Hematopoietic multipotent progenitor cell treated with erythropoietin and hydrocortisone succinate and interleukin-3 and kit ligand, for 8 days (in vitro differentiated cells): ENCODE measurements around the gene GPR176.
"Not testable (repeated sequence)": the region's sequence is repeated elsewhere in the genome, so short reads cannot be mapped to it uniquely, and the experiment has no call there.

ENCODE experiments used
- DNase-seq: peaks from one replicate; pipeline ENCODE4 v3.0.0-alpha.2; 2015

GPR176 gene

GRCh38 chr15:39852250-39852649 is 67.8 kb downstream of the GPR176 start:
- no peak for DNase-seq

DNA sequence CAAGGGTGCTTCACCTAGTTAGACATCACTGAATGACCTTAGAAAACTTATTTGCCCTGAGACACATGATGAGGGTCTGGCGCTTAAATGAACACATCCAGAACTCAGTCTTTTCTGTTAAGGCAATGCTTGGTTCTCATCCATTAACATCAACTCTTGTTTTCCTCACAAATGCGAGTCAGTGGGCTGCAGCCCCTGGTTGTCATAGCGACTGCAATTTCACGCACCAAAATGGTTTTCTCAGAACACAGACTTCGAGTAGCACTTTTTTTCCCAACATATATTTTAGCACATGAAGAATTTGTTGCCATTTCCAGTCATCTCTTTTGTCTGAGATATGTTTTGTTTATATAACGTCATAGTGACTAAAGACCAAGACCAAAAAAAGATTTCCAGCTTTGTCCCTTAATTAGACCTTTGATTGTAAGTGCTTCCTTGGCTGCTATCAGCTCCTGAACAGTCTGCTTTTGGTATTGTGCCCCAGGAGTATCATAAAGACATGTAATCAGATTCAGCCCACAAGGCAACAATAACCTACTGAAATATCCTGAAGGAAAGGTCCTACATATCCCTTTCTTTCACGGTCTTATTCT is 68.5 kb downstream of the GPR176 start:
- DNase-seq = no peak

GRCh38 chr15:39850436-39850835 is 69.6 kb downstream of the GPR176 start:
- no peak for DNase-seq

DNA sequence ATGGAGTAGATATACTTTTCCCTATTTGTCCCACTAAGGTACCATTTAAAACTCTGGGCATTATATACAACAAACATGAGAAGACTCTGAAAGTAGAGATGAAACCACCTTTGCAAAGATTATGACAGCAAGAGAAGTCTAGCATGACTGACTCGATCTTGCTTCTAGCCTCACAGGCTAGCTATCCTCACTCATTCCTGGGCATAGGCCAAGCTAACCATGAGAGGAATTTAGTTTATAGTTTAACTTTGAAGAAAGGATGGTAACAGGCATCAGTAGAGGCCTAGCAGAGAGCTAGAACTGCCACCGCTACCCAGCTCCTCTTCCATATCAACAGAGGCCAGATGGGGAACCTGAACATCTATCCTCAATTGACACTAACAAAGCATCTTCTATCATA is 74.0 kb downstream of the GPR176 start:
- no peak for DNase-seq

- no peak for DNase-seq
These were observed 74.5 kb downstream of the GPR176 start for GRCh38 chr15:39845582-39845981.

- DNase-seq = no peak
These were observed 76.5 kb downstream of the GPR176 start for GRCh38 chr15:39843565-39843964.

DNA sequence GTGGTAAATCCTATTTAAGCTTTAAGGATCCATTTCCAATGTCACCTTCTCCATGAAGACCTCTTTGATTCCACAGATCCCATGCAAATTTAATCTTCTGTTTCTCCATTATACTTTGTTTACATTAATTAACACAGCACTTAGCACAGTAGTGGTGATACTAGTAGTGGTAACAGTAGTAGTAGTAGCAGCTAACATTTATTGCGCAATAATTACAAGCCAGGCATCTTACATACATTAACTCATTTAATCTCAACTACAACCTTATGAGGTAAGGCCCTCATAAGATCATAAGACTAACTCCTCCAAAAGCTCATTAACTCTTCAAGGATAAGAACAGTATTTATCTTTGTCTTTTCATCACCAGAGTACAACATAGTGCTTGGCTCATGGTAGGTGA is 82.6 kb downstream of the GPR176 start:
- no peak for DNase-seq

DNA sequence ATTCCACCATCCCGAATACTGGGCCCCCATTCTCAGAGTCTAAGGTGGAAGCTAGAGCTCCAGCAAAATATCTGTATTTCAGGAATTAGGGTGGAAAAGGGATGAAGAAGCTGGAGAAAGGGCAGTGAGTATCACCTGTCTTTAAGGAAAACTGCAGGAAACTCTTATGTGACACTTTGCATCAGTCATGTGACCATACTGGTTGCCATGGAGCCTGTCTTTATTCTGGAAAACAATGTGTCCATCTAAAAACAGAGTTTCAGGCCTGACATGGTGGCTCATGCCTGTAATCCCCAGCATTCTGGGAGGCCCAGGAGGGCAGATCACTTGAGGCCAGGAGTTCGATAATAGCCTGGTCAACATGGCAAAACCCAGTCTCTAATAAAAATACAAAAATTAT is 84.5 kb downstream of the GPR176 start:
- DNase-seq = no peak

- DNase-seq = no peak
These were observed 85.8 kb downstream of the GPR176 start for GRCh38 chr15:39834256-39834655.

DNA sequence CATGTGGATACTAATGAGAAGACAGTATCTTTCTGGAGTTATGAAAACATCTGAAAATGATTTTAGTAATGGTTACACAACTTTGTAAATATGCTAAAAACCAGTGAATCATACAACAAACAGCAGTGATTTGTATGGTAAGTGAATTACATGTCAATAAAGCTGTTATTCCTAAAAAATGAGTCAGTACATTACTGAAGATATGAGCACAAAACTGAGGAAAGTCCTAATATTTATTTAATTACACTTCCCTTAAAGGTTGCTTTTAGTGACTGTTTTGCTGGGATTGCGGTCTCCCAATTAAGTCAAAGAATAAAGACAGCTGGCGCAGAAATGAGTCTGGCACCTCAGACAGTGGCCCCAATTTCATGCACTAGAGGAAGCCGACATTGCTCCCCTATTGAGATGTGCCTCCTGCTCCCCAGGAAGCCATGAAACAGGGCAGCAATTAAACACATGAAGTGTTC is 86.5 kb downstream of the GPR176 start:
- no peak for DNase-seq

DNA sequence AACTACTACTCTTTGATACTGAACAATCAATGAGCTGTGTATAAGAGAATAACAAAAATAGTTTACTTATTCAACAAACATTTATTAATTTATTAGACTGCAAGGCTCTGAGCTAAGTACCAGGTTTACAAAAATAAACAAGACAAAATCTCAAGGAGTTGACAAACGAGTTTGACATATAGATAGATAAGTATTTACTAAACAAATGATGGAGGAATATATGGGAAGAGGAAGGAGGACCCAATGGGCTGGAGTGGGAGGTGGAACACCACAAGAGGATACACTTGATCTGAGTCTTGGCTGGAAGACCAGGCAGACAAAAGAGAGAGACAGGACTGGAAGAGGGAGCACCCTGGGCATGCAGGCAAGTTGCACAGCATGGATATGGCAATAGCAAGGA is 89.9 kb downstream of the GPR176 start:
- DNase-seq = no peak

DNA sequence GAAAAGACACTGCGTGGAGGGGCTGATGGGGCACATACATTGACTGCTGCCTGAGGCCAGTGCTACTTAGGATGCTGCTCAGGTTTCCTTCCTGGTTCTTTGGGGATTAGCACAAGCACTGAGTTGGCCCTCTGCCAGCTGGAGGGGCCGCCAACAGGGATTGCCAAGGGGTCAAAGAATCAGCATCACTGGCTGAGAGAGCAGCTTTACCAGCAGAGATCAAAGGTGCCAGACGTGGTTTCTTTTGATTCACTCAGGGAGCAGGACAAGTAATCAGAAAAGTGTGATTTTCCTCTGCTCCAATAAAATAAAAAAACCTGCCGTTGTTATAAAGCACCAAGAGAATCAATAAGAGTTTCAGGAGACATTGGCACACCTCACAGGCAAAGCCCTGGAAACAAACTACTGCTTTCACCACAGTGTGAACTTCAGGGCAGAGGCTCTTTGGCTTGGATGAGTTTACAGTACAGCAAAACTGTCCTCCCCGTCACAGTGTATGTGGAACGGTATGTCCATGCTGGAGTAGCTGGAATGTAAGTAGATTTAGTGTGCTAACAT is 91.6 kb downstream of the GPR176 start:
- no peak for DNase-seq

- DNase-seq = no peak
These were observed 93.1 kb downstream of the GPR176 start for GRCh38 chr15:39826975-39827374.

GRCh38 chr15:39823634-39824033 is 96.4 kb downstream of the GPR176 start:
- DNase-seq = no peak

- DNase-seq = no peak
These were observed 99.9 kb downstream of the GPR176 start for GRCh38 chr15:39820050-39820602.

GRCh38 chr15:39819533-39819932 is 100.5 kb downstream of the GPR176 start:
- DNase-seq = no peak

DNA sequence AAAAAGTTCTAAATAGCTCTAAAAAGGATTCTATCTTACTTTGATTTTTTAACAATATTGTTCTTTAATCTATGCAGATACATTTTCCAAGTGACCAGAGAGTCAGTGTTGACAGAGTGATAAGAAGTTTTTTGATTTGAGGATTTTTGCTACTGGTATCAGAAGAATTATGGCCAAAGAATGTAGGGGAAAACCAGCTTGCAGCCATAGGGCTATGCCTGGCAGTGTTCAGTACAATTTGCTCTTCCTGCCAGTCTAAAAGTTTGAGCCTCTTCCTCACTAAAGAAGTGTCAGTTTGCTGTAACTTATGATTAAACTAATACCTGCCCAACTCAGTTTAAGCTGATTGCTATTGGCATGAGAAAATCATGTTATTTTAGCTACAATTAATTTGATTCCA is 102.2 kb downstream of the GPR176 start:
- no peak for DNase-seq

DNA sequence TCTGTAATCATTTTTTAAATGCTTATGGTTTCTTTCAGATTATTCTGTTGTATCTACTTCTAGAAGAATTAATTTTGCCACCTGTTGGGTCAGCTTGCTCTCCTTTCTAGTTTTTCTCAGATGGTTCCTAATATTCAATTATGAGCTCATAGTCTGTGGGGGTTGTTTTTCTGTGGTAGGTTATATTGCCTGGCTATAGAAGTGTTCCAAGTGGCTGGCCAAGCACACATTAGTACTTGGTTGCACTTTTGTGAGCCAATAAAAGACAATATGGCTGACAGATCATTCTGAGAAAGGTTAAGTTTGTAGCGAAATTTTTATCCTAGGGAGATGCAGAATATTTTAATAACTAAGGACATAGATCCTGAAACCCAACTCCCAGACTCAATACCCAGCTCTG is 105.6 kb downstream of the GPR176 start:
- DNase-seq = no peak

DNA sequence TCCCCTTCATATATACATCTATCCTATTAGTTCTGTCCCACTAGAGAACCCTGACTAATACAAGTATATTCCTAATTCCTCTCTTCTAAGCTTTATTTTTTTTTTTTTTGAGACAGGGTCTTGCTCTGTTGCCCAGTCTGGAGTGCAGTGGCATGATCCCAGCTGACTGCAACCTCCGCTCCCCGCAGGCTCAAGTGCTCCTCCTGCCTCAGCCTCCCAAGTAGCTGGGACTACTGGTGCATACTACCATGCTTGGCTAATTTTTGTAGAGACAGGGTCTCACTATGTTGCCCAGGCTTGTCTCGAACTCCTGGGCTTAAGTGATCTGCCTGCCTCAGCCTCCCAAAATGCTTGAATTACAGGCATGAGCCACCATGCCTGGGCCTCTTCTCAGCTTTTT is 107.4 kb downstream of the GPR176 start:
- DNase-seq = not testable (repeated sequence)

GRCh38 chr15:39808909-39809308 is 111.2 kb downstream of the GPR176 start:
- DNase-seq = no peak

DNA sequence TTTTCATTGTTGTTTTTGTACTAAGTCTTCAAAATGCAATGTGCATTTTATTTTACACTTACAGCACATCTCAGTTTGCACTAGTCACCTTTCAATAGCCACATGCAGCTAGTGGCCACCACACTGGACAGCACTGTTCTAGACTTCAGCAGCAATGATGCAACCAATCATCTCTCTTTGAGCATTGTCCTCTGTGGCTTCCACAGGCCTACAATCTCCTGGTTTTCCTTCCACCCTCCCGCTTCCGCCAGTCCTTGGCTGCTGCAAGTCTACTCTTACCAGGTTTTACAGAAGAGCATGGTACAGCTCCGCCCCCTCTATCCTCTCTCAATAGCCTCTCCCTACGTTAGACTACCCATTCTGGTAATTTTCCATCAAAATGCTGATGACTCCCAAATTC is 112.3 kb downstream of the GPR176 start:
- no peak for DNase-seq

GRCh38 chr15:39804026-39804425 is 116.0 kb downstream of the GPR176 start:
- DNase-seq = no peak

DNA sequence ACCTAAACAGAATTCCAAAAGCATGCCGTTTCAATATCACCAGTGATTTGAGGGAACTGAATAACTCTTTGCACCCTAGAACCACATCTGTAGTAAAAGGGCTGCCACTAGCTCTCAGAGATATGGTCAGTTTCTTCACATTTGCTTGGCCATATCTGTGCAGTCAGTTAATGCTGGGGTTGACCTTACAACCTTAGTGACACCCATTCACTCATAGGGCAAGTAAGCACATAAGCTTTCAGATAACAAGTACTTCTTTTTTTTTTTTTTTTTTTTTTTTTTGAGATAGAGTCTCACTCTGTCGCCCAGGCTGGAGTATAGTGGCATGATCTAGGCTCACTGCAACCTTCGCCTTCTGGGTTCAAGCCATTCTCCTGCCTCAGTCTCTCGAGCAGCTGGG is 117.0 kb downstream of the GPR176 start:
- no peak for DNase-seq

DNA sequence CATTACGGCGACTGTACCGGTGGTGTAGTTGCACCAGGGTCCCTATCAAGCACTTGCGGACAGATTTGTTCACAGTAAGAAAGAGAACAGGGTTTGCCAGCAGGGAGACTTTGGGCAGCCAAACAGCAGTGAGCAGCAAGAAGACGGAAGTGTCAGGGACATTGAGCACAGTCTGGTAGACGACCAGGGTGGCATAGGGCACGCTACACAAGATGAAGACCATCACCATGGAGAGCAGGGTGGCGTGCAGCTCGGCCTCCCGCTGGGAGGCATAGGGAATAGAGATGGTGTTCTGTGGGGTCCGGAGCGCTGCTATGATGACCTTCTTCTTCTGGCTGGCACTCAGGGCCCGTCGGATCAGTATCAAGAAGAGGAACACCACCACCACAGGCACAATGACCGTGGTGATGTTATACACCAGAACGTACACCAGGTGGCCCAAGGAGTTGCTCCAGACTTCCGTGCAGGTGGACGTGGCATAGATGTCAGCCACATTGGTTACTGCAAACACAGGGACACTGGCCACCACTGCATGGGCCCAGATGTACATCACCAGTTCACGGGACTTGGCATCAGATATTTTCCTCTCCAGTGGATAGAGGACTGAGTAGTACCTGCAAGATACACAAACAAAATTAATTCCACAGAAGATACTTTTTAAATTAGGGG is 118.3 kb downstream of the GPR176 start:
- peak; percentile 37 for DNase-seq
